Measurements from ENCODE around the gene MMP2.

MMP2 gene

GRCh38 chr16:55539049-55539448, 60.1 kb downstream of the MMP2 start:
- no peak for TF ChIP-seq CTCF (IDR thresholded peaks at IDR 0.05; ENCODE audit: extremely low read depth, insufficient read depth, missing control alignments)
- in situ Hi-C loops (cut with MboI; ENCODE audit: low pct_unique_long_range_greater_than_20kb, low sequenced_read_pairs, unreplicated experiment), result no loop called here
- DNase-seq (ENCODE audit: low spot score), result no peak

- in situ Hi-C loops (cut with MboI; ENCODE audit: low pct_unique_long_range_greater_than_20kb, low sequenced_read_pairs, unreplicated experiment), result no loop called here
- DNase-seq (ENCODE audit: low spot score), result no peak
- TF ChIP-seq CTCF (IDR thresholded peaks at IDR 0.05; ENCODE audit: extremely low read depth, insufficient read depth, missing control alignments), result no peak
These were observed 60.5 kb downstream of the MMP2 start for GRCh38 chr16:55539488-55539887.

DNA sequence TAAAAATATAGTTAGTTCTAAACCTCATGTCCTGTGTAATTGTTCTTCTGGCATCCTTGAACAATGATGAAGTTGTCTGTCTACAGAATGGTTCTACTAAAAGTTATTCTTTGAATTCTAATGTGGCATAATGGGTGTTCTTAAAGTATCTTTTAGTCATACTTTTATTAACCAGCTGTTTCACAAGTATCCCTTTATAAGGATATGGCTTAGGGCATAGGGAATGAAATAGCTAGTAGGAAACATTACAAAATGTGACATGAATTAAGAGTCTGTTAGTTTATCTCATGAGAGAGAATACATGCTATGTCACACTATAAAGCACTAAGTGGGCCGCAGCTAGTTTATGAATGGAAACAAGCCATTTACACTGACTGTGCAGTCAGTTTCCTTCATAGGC, 61.2 kb downstream of the MMP2 start:
- in situ Hi-C loops (cut with MboI; ENCODE audit: low pct_unique_long_range_greater_than_20kb, low sequenced_read_pairs, unreplicated experiment), result no loop called here
- TF ChIP-seq CTCF (IDR thresholded peaks at IDR 0.05; ENCODE audit: extremely low read depth, insufficient read depth, missing control alignments), result no peak
- DNase-seq (ENCODE audit: low spot score), result no peak

GRCh38 chr16:55542459-55543082, 63.6 kb downstream of the MMP2 start:
- no peak for TF ChIP-seq CTCF (IDR thresholded peaks at IDR 0.05; ENCODE audit: extremely low read depth, insufficient read depth, missing control alignments)
- in situ Hi-C loops (cut with MboI; ENCODE audit: low pct_unique_long_range_greater_than_20kb, low sequenced_read_pairs, unreplicated experiment), result no loop called here

GRCh38 chr16:55543472-55543871, 64.5 kb downstream of the MMP2 start:
- in situ Hi-C loops (cut with MboI; ENCODE audit: low pct_unique_long_range_greater_than_20kb, low sequenced_read_pairs, unreplicated experiment), result no loop called here
- DNase-seq (ENCODE audit: low spot score), result no peak
- TF ChIP-seq CTCF (IDR thresholded peaks at IDR 0.05; ENCODE audit: extremely low read depth, insufficient read depth, missing control alignments), result no peak

More at GRCh38 chr16:55542459-55543082, 63.6 kb downstream of the MMP2 start:
- DNase-seq (ENCODE audit: low spot score), result no peak

DNA sequence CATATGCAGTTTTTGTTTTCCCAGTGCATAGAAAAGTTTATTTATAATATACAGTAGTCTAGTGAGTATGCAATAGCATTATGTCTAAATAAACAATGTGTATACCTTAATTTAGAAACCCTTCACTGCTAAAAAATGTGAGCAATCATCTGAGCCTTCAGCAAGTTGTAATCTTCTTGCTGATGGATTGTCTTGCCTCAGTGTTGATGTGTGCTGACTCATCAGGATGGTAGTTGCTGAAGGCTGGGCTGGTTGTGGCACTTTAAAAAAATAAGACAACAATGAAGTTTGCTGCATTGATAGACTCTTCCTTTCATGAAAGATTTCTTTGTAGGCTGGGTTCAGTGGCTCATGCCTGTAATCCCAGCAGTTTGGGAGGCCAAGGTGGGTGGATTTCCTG, 73.6 kb downstream of the MMP2 start:
- TF ChIP-seq CTCF (IDR thresholded peaks at IDR 0.05; ENCODE audit: extremely low read depth, insufficient read depth, missing control alignments), result no peak
- in situ Hi-C loops (cut with MboI; ENCODE audit: low pct_unique_long_range_greater_than_20kb, low sequenced_read_pairs, unreplicated experiment), result no loop called here
- no peak for DNase-seq (ENCODE audit: low spot score)
